ENCODE data around the gene ZP1.

- TF ChIP-seq, protein P1, sequence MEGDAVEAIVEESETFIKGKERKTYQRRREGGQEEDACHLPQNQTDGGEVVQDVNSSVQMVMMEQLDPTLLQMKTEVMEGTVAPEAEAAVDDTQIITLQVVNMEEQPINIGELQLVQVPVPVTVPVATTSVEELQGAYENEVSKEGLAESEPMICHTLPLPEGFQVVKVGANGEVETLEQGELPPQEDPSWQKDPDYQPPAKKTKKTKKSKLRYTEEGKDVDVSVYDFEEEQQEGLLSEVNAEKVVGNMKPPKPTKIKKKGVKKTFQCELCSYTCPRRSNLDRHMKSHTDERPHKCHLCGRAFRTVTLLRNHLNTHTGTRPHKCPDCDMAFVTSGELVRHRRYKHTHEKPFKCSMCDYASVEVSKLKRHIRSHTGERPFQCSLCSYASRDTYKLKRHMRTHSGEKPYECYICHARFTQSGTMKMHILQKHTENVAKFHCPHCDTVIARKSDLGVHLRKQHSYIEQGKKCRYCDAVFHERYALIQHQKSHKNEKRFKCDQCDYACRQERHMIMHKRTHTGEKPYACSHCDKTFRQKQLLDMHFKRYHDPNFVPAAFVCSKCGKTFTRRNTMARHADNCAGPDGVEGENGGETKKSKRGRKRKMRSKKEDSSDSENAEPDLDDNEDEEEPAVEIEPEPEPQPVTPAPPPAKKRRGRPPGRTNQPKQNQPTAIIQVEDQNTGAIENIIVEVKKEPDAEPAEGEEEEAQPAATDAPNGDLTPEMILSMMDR (IDR thresholded peaks at IDR 0.05), result no peak
- TF ChIP-seq POLR2A (IDR thresholded peaks at IDR 0.05) (no peak), POLR2AphosphoS5 (IDR thresholded peaks at IDR 0.05) (no peak)
These were observed 52.6 kb downstream of the ZP1 start for GRCh38 chr11:60919956-60920355.

All from upper lobe of left lung (tissue), 4 donors.